ENCODE measurements around the gene RUNDC3A.

Gene RUNDC3A

DNA sequence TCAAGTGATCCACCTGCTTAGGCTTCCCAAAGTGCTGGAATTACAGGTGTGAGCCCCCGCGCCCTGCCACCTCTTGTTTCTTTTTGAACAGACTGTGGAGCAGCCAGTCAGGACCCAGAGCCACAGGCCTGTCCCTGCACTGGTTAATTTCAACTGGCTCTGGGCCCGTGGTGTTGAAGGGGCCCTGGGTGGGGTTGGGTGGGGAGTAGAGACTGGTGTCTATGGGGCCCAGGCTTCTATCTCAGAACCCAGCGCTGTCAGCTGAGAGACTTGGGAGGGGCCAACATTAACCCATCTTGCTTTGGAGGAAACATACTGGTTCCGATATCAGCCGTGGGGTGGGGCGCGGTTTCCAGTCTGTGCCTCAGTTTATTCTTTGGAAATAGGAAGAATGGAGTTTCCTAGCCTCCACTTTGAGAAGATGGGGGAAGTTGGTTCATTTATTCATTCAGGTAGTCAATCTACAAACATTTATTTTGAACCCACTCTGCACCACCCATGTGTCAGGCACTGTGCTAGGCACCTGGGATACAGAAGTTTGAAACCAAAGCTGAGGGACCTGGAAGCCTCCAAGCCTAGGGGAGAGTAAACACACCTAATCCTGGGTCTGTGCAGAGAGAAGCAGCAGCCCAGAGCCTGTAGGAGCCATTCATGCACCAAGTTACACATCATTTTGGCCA is 24.9 kb upstream of the RUNDC3A start:
- DNase-seq (ENCODE audit: low read depth): no peak

DNA sequence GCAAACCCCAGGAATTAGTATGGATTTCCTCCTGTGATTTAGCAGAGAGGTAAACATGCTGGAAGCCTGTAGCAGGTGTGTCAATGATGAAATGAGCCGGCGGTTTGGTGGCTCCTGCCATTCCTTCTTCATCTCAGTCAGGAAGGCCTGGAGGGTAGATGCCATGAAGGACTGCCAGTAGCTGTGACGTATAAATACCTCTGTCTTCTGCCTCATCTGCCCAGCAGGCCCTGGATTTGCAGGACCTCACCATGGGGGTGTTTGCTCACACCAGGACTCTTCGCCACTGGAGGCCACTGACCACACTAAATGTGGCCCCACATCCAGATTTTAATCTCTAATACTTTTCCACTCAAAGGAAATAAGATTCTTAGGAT is 24.4 kb upstream of the RUNDC3A start:
- DNase-seq (ENCODE audit: low read depth): no peak

DNA sequence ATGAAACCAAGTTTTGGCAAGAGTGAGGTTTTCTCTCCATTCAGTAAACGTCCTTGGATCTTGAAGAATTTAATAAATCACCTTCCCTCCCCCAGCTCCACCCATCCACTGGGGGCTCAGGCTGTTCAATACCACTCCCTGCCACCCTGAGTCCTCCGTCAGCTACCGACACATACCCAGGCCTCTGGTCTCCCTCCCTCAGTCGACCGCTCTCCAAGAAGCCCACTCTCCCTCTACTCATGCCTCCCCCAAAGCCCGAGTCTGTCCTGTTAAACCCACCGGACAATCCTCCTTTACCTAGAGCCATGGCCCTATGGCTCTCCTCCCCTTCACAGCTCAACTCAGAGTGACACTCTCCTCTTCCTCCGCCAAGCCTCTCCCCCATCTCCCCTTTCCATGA is 20.8 kb upstream of the RUNDC3A start:
- DNase-seq (ENCODE audit: low read depth): no peak

DNA sequence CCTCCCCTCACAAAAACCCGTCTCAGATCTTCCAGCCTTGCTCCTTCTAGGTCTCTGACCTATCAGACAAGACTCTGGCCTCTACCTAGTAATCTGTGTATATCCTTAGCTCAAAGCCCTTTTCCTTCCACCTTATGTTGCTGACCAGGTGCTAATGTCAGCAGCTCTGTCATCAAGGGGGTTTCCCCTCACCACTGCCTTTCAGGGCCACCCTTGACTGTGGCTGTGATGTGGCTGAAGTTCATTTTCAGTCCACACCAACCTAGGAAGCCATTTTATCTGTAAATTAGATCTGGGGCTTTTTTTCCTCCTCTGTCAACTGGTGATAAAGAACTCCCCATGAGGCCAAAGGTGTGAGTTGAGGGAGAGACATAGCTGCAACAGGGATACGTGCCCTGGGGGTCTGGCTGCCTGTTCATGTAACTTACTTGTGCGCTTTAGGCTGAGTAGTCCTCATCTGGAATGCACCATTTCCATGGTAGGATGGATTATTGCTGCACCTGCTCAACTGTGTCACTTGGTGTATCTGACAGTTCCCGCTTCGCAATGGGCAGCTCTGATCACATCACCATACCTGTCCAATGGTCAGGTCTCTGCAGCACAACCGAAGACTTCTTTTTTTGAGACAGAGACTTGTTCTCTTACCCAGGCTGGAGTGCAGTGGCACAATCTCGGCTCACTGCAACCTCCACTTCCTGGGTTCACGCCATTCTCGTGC is 14.7 kb upstream of the RUNDC3A start:
- DNase-seq (ENCODE audit: low read depth): no peak

DNA sequence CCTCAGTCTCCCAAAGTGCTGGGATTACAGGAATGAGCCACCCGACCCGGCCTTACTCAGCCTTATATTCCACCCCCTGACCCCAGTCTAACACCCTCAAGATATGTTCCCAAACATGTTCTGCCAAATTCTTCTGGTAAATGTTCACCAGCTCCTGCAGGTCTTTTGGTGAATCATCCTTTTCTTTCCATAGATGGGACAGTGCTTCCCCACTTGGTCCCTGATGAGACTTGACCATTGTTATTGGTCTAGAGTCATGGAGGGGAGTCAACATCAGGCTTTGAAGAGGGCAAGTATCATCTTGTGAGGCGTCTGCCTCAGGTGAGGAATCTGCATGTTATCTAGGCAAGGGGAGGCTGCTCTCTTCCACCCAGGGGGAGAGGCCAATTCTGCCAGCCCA is 10.4 kb upstream of the RUNDC3A start:
- DNase-seq (ENCODE audit: low read depth): no peak

DNA sequence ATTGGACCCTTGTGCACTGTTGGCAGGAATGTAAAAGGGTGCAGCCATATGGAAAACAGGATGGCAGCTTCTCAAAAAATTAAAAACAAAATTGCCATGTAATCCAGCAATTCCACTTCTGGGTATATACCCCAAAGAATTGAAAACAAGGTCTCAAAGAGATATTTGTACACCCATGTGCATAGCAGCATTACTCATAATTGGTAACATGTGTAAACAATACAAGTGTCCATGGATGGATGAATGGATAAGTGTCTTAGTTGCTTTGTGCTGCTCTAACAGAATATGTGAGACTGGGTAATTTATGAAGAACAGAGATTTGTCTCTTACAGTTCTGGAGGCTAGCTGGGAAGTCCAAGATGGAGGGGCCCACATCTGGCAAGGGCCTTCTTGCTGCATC is 3.8 kb upstream of the RUNDC3A start:
- no peak for DNase-seq (ENCODE audit: low read depth)

DNA sequence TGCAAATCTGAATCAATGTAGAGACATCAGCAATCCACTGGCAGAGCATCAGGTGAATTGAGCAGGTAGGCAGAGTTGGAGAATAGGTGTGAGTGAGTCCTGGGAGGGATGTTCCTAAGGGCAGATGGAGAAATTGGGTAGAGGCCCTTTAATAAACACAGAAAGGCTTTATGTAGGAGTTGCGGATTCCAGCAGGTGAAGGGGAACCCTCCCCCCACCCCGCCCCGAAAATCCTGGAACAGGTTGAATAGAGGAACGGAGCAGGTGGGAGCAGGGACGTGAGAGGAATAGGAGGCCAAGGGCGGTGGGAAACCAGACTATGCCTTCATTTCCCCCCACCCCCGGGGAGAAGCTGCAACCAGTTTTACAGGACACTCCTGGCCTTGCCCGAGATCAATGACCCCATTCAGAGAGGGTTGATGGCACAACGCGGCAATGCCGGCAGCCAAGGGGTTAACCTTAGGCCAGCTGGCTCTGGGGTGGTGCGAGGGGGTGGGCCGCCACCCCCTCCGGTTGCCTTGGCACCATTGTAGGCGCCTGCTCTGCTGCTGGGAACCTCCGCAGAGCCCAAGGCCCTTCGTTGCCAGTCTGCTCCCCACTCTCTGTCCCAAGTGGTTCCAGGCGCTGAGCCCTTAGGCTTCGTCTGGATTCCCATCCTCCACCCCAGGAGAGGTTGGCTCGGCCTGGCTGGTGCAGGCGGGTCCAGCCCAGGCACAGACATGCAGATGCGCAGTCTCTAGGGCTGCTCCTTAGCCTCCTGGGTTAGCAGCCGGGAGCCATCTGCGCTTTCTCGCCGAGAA is 814 bp upstream of the RUNDC3A start:
- no peak for DNase-seq (ENCODE audit: low read depth)

DNA sequence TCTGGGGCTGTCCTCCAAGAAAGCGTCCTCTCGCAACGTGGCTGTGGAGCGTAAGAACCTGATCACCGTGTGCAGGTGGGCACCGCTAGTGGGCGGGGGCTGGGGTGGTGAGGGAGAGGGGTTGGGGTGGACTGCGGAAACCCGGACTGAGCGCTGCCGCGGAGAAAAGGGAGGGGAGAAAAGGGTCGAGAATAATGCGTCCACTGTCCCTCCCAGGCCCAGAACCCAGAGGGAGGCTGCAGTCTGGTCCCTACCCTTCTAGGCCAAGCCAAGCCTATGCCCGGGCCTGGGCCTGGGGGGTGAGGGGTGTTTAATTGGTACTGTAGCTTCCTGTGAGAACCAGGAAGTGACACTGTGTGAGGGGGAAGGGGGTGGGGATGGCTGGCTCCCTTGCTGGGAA is 464 bp downstream of the RUNDC3A start:
- no peak for DNase-seq (ENCODE audit: low read depth)

DNA sequence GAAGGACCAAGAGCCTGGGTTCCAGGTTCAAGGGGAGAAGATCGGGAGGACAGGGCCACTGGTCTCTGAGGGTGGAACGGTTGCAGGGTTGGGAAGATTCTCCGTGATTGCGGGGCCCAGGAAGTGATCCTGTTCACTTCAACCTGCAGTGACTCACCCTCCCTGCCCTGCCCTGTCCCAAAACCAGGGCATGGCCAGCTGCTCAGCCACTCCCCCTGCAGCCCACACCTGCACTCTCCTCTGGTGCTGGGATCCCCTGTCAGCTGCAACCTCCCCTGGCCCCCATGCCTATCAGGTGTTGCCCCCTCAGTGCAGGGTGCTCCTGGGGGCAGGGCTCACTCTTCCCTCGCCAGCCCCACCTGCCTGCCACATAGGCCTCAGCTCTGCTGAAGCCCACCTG is 1.1 kb downstream of the RUNDC3A start:
- no peak for DNase-seq (ENCODE audit: low read depth)

DNA sequence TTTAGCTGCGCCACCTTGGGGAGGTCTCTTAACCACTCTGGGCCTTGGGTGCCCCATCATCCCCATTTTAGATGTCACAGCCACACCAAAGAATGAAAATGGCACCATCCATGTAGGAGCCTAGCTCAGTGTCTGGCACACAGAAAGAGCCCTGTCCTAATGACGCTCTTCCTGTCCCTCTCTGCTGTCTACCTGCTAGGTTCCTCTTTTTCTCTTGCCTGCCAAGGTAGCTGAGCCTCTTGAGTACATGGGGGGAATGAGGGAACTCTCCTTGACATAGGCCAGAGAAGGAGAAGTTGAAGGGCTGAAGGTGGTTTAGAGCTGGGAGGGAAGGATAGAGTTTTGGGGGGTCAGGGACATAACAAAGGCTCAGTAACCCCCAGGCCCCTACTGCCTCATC is 1.8 kb downstream of the RUNDC3A start:
- DNase-seq (ENCODE audit: low read depth): no peak

DNA sequence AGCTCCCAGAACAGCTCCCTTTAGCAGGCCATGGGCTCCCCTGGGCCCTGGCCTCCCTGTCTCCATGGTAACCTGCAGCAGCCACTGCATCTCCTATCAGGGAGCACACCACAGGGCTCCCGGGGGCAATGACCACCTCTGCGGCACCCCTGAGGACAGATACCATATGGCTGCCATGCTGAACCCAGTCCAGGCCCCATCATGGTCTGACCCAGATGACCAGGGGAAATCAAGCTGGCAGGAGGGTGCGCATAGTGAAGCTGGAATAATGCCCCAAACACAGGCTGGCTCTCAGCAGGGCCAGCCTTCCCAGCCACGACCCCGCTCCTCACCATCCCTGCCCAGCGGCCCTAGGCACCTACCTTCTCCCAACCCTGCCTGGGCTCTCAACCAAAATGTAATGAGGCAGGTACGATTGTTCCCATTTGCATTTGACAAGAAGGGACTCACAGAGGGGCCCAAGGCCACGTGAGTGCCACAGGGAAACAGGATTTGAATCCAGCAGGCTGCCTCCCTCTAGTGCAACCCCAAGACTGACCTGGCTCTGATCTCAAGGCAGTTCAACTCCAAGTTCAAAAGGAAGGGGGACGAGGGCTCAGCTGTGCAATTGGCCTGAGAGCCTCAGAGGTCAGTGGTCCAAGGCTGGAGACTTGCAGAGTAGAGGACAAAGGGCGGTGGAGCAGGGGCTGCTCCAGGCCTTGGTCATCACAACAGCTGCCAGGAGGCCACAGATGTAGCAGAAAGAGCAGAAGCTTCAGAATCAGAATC is 2.4 kb downstream of the RUNDC3A start:
- no peak for DNase-seq (ENCODE audit: low read depth)

DNA sequence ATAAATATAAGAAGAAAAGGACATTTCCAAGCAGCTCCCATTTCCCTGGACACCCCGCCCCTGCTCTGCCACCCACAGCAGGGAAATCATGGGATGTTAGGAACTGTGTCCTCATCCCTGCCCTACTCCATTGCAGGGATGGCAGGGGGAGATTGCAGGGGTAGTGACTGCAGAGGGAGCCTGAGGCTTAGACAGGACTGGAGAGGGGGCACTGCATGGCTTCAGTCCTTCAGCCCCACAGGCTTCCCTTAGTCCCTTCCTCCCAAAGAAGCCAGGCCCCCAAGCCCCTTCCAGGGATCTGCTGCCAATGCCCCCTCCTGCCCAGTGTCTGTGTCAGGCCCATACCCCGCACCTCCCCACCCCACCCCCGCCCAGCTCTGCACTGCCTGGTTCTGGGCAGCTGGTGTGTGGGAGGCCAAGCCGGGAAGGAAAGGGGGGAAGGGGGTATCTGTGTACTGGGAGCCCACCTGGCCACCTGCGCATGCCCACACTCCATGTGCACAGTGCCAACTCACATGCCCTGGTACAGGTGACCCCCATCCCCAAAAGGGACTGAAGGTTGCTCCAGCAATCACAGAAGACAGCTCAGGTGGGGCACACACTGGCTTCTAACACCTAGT is 3.3 kb downstream of the RUNDC3A start:
- DNase-seq (ENCODE audit: low read depth): no peak

DNA sequence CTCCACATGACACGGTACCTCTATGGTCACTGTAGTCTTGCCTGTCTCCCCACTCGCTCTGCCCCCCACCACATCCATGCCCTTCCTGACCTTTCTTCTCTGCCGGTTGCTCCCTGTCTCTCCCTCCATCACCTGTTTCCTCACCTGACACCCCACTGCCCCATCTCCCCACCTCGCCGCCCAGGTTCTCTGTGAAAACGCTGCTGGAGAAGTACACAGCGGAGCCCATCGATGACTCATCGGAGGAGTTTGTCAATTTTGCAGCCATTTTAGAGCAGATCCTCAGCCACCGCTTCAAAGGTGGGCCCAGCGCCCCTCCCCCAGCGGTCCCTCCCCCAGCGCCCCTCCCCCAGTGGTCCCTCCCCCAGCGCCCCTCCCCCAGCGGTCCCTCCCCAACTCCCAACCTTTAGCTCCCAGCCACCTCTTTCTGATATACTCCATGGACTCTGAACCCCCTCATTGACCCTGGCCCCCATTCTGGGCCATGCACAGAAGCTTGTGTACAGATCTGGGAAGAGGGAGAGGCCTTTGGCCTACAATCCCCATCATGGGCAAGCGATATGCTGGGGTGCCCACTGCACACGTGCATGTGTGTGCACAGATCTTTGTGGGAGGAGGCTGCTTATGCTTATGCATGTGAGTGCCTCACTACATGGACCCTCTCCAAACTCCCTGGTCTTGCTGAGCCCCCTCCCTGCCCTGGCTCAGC is 4.1 kb downstream of the RUNDC3A start:
- no peak for DNase-seq (ENCODE audit: low read depth)

DNA sequence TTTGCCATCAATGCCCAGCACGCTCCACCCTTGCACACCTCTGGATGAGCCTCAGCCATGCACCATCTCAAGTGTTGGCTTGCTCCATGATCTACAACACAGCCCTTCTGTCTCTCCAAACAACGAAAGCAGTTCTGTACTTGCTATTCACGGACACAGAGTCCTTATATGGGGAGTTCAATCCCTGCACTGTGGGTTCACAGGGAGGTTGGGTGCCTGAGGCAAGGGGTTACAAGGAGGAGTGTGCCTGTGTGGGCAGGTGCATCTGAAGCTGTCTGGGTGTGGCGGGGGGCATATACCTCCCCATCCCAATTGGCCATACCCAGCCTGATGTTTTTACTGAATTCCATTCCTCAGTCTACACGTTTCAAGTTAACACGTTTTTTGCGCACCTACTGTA is 5.6 kb downstream of the RUNDC3A start:
- no peak for DNase-seq (ENCODE audit: low read depth)

DNA sequence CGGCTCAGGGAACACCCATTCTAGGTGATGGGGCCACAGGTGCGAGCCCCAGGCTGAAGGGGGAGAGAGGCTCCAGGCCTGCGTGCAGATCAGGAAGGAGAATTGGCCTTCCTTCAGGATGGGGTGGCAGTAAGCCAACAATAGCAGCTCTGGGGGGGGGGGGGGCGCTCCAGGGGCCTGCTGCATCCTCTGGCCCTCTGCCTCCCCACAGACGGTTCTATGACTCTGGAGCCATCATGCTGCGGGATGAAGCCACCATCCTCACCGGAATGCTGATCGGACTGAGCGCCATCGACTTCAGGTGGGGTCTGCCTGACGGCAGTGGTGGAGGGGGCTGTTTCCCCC is 6.1 kb downstream of the RUNDC3A start:
- no peak for DNase-seq (ENCODE audit: low read depth)

DNA sequence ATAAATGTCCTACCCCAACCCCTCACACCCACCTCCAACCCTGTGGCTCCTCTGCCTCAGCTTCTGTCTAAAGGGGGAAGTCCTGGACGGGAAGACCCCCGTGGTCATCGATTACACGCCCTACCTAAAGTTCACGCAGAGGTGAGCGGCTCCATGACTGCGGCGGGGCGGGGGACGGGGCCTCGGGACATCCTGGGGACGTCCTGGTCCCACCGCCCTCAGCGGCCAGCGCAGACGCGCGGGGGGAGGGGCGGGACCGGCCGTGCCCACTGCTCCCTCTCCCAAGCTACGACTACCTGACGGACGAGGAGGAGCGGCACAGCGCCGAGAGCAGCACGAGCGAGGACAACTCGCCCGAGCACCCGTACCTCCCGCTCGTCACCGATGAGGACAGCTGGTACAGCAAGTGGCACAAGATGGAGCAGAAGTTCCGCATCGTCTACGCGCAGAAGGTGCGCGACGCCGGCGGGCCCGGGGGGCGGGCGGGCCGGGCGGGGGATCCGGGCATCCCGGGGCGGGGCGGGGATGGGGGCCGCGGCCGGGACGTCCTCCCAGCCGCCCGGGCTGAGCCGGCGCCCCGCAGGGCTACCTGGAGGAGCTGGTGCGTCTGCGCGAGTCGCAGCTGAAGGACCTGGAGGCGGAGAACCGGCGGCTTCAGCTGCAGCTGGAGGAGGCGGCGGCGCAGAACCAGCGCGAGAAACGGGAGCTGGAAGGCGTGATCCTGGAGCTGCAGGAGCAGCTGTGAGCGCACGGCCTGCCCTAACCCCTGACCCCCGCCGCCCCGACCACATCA is 6.7 kb downstream of the RUNDC3A start:
- DNase-seq (ENCODE audit: low read depth): no peak

DNA sequence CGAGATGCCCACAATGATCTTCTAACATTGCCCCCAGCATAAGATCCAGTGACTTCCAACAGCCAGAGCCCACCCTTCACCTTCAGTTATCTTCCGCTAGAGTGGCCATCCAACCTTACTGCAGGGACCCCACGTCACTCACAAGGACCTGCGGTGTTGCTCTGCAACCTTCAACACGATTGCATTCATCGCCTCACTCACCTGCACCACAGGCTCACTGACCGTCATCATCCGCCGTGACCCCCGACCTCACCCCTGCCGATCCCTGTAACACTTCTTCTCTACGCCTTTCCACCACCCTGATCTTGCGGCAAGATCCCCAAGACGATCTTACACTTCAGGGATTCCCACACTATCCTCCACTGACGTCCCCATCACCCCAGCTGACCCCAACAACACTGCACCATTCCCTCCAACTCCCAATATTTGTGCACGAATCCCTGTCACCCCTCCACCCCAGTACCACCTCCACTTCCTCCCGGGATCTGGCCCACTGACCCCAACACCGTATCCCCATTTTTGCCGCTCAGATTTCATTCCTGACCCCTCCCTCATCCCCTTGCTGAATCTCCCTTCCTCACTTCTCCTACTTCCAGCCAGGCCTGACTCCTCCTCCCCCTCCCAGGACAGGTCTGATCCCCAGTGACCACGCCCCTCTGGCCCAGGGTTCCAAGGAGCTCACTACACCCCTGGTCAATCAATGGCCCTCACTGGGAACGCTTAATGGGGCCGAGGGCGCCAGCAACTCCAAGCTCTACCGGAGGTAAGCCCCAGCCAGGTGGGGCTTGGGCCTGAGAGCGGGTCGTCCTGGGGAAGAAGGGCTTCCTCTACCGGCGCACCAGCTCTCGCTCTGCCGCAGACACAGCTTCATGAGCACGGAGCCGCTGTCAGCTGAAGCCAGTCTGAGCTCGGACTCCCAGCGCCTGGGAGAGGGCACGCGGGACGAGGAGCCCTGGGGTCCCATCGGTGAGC is 7.6 kb downstream of the RUNDC3A start:
- DNase-seq (ENCODE audit: low read depth): no peak

DNA sequence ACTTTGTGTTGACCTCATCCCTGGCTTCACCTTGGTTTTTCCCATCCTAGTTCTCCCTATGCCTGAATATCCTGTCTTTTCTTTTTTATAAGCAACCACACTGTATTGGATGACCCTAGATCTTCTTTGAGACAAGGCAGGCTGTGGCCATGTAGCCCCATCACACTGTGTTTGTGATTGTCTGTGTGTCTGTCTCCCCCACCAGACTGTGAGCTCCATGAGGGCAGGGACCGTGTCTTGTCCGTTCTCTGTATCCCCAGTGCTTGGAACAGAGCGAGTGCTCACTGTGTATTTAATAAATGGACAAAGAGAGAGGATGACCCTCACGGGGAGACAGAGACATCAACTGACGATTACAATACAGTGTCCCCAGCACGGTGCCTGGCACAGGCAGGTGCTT is 9.1 kb downstream of the RUNDC3A start:
- no peak for DNase-seq (ENCODE audit: low read depth)

DNA sequence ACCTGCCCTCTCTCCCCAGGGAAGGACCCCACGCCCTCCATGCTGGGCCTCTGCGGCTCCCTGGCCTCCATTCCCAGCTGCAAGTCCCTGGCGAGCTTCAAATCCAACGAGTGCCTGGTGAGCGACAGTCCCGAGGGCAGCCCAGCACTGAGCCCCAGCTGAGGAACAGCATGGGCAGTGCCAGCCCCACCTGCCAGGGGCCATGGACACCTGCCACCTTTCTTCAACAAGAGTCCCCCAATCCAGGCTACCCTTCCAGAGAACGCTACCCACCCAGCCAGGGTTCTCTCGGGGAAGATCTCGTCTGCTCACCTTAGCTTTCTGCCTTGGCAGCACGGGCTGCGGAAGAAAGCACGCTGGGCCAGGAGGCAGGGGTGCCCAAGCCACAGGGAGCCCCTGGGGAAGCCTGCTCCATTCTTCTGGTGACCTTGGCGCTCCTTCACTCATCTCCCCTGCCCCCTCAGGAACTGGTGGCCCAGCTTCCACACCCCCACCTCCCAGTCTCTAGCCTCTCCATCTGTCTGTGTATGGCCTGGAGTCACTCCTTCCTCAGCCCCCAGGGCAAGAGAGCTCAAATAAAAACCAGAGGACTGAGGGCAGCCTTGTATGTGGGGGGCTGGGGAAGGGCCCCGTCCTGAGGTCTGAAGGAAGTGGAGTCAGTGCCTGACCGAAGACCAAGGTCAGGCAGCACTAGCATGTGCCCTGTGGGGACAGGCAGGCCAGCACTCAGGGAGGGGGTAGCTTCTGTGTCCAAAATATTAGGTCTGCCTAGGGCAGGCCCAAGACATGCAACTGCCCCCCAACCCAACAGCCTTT is 9.9 kb downstream of the RUNDC3A start:
- DNase-seq (ENCODE audit: low read depth): no peak

Measured in non-pigmented ciliary epithelial cell (primary cell).